ENCODE measurements around the gene EYA3. TPM values are rescaled to one million over a fixed set of nuclear protein-coding genes. Genes with fewer than 3 reads are reported as not detected.

The EYA3 gene
- total and polyA plus RNA-seq, 2 of the 8 experiments (the other 6 are each of a cell fraction or from before 2014, with no cell fraction given) = 15.0 to 33.9 TPM

DNA sequence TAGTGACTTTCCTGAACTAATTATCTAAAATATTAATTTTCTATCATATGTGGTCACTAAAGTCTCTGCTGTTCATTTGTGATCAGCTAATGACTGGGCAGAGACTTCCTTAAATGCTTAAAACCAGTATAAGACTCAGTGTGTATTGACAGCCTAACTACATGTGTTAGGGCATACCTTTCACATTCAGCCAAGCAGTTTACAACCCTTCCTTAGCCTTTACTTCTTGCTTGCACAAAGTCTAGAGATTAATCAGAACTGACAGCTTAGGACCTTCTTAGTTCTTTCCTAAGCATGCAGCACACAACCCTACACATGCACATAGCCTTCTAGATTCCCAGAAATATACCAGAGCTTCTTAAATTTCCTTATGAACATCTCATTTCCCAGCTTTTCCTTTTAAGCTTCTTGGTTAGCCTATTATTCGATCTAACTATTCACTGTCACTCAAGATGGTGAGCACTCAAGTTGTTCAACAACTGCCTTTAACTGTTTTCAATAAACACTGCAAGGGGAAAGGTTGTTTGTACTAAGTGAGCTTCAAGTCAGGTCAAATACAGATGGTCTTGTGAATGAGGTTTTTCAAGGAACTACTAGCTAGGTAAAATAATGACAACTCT is 13.4 kb downstream of the EYA3 start:
- peaks cover 0 to 72% of the 10 kb centered on the region in 2 experiments; a peak in 2 of 4 replicates for H3K79me2 ChIP-seq (ENCODE audit: control insufficient read depth in 1 of 2, insufficient read depth in 2 of 2, low read length in 2 of 2)
- 79% methylated on average over 1 of the region's 1 CpG; no CpG with 5 or more reads in 1 of the 2 experiments for WGBS, 2 experiments (ENCODE audit: extremely low coverage in 1 of 2, insufficient coverage in 1 of 2, insufficient read length in 1 of 2, insufficient replicate concordance in 2 of 2, low coverage in 1 of 2, low lambda C conversion rate in 2 of 2, missing lambda C conversion rate in 1 of 2)
- TF ChIP-seq FOSL1 (IDR thresholded peaks at IDR 0.05; ENCODE audit: insufficient read depth, low read depth, low read length) (no peak), SAP30 (IDR thresholded peaks at IDR 0.05; ENCODE audit: insufficient read depth, insufficient replicate concordance, low read length) (no peak), KDM1A (IDR thresholded peaks at IDR 0.05; ENCODE audit: borderline replicate concordance, low read length) (no peak), SIRT6 (IDR thresholded peaks at IDR 0.05; ENCODE audit: low read length) (no peak), TEAD4 (IDR thresholded peaks at IDR 0.05; ENCODE audit: low read depth, low read length) (no peak), BCL11A (IDR thresholded peaks at IDR 0.05; ENCODE audit: low read depth in 2 of 2, low read length in 2 of 2) (no peak), POU5F1 (IDR thresholded peaks at IDR 0.05; ENCODE audit: low read depth, low read length) (no peak), JUND (IDR thresholded peaks at IDR 0.05; ENCODE audit: low read length) (no peak), SP1 (IDR thresholded peaks at IDR 0.05; ENCODE audit: low read depth, low read length) (no peak), TAF1 (IDR thresholded peaks at IDR 0.05; ENCODE audit: low read depth, low read length) (no peak)
- TF ChIP-seq, protein P1, sequence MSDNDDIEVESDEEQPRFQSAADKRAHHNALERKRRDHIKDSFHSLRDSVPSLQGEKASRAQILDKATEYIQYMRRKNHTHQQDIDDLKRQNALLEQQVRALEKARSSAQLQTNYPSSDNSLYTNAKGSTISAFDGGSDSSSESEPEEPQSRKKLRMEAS (IDR thresholded peaks at IDR 0.05) = no peak

More for the DNA sequence above, 13.4 kb downstream of the EYA3 start:
- H3K9ac ChIP-seq (replicated peaks in 1 of 4; ENCODE audit: extremely low read depth in 1 of 4, low read depth in 3 of 4, low read length in 3 of 4) = no peak overlapping the region
- H3K23ac ChIP-seq (ENCODE audit: insufficient read length) = no peak overlapping the region
- H3K4me3 ChIP-seq (ENCODE audit: extremely low read depth in 1 of 4, insufficient read depth in 2 of 4, low read depth in 3 of 4, low read length in 4 of 4) = no peak overlapping the region
- no peaks in the 10 kb centered on the region for H3K4me1 ChIP-seq (replicated peaks in 1 of 4; ENCODE audit: control insufficient read depth in 3 of 4, insufficient read depth in 4 of 4, low read length in 3 of 4)
- H3K56ac ChIP-seq (replicated peaks; ENCODE audit: insufficient read length, low read depth, low read length) = no peak overlapping the region
- no peak overlapping the region for H2BK15ac ChIP-seq (ENCODE audit: low read length)
- H3K9me3 ChIP-seq (ENCODE audit: insufficient read depth in 2 of 2, low read depth in 1 of 2, low read length in 1 of 2) = no peaks in the 10 kb centered on the region
- no peak overlapping the region for H4K91ac ChIP-seq (replicated peaks; ENCODE audit: insufficient read length, low read length)
- peaks cover 0 to 2% of the 10 kb centered on the region in 2 experiments for H4K20me1 ChIP-seq (replicated peaks in 1 of 2; ENCODE audit: control insufficient read depth in 1 of 2, insufficient read depth in 2 of 2, low read length in 2 of 2)
- no peak overlapping the region for H3K18ac ChIP-seq (ENCODE audit: extremely low read depth, low read length)
- H2BK12ac ChIP-seq (ENCODE audit: low read depth, low read length) = no peak overlapping the region
- no peak overlapping the region for H2AFZ ChIP-seq (ENCODE audit: low read length)
- no peaks in the 10 kb centered on the region for H3K27me3 ChIP-seq (replicated peaks in 1 of 4; ENCODE audit: control insufficient read depth in 3 of 4, extremely low read depth in 1 of 4, insufficient read depth in 3 of 4, low read length in 3 of 4)
- no peak overlapping the region for H2BK20ac ChIP-seq (ENCODE audit: low read length)
- H2BK5ac ChIP-seq (ENCODE audit: low read depth, low read length) = no peak overlapping the region
- no peak overlapping the region for H3K4me2 ChIP-seq (ENCODE audit: insufficient read depth in 1 of 2, low read depth in 2 of 2, low read length in 2 of 2)
- H3K14ac ChIP-seq (ENCODE audit: insufficient read length) = no peak overlapping the region
- H4K5ac ChIP-seq (ENCODE audit: insufficient read length, low read depth, low read length) = no peak overlapping the region
- H2AK5ac ChIP-seq (ENCODE audit: low read depth, low read length) = no peak overlapping the region
- DNase-seq (ENCODE audit: low read depth in 1 of 2, low spot score in 2 of 2) (no peak), FAIRE-seq (no peak)
- no peak overlapping the region for H4K8ac ChIP-seq (ENCODE audit: extremely low read depth, insufficient read depth, low read length)
- no peak overlapping the region for H2BK120ac ChIP-seq (replicated peaks; ENCODE audit: low read depth, low read length)
- H3K4ac ChIP-seq (replicated peaks; ENCODE audit: insufficient read length, low read depth, low read length) = no peak overlapping the region
- POLR2A ChIA-PET (ENCODE audit: partially characterized antibody) = interaction anchor here (0.6 to 5.6 kb wide), 2 partner anchors 13 to 48 kb away, joined by 3 to 26 read pairs; partner anchors contain the start of gene EYA3
- no peak overlapping the region for H3K27ac ChIP-seq (ENCODE audit: low read depth, low read length)
- H3K36me3 ChIP-seq (ENCODE audit: control insufficient read depth in 2 of 4, insufficient read depth in 4 of 4, low read length in 3 of 4) = no peaks in the 10 kb centered on the region
- H3K23me2 ChIP-seq (ENCODE audit: low read depth, low read length) = no peaks in the 10 kb centered on the region
- CTCF ChIA-PET (ENCODE audit: partially characterized antibody) = no interaction called here
- H3K79me1 ChIP-seq (ENCODE audit: low read depth, low read length) = peaks cover 2% of the 10 kb centered on the region; the same call in 1 of the 2 replicates

Data from H1 (cell line).